HG02588 (cell line): Measurements from ENCODE around the gene GNG4.
"Not testable (repeated sequence)": the region's sequence is repeated elsewhere in the genome, so short reads cannot be mapped to it uniquely, and the experiment has no call there.

ENCODE experiments used
- ATAC-seq: cut with Tn5 transposase; IDR thresholded peaks from one replicate; pipeline ENCODE4 v1.9.1; 2021; ENCODE audit warnings: mild to moderate bottlenecking, moderate library complexity; ENCODE audit not compliant: unreplicated experiment

The GNG4 gene

DNA sequence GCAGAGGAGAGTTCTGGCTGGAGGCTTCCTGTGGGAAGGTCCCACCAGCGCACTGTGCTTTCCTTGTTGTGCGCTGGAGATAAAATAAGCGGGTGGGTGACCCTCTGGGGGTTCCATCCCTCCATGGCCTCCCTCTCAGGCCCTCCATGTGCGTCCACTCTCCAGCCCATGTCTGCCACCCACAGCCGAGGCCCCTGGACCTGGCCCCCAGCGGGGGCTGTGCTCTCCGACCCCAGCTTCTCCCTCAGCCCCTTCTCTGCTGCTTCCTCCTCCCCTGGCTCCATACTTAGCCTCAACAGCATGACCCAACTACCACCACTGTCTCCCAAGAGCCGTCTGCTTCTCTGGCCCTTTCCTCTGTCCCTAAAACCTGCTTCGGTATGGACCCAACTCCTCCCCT, 61.4 kb downstream of the GNG4 start:
- ATAC-seq, result no peak

DNA sequence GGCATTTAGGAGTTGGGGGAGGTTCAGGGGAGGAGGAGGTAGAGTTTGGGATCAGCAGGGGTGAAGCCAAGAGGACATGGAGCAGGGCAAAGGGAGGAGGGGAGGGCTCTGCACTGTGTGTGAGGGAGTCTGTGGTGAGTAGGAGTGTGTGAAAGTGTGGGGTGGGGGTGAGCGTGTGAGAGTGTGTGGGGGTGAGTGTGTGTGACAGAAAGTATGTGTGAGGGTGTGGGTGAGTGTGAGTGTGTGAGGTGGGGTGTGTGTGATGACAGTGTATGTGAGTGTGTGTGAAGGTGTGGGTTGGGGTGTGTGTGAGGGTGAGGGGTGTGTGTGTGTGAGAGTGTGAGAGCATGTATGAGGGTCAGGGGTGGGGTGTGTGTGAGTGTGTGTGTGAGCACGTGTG, 62.6 kb downstream of the GNG4 start:
- ATAC-seq, result no peak

DNA sequence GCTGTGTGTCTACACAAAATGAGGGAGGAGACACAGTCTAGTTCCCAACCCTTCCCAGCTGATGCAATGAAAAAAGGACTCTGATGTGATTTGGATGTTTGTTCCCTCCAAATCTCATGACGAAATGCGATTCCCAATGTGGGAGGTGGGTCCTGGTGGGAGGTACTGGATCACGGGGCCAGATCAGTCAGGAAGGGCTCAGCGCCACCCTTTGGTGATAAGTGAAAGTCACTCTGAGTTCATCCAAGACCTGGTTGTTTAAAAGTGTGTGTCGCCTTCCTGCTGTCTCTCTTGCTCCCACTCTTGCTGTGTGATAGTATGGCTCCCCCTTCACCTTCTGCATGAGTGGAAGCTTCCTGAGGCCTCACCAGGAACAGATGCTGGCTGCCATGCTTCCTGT, 63.2 kb downstream of the GNG4 start:
- no peak for ATAC-seq

DNA sequence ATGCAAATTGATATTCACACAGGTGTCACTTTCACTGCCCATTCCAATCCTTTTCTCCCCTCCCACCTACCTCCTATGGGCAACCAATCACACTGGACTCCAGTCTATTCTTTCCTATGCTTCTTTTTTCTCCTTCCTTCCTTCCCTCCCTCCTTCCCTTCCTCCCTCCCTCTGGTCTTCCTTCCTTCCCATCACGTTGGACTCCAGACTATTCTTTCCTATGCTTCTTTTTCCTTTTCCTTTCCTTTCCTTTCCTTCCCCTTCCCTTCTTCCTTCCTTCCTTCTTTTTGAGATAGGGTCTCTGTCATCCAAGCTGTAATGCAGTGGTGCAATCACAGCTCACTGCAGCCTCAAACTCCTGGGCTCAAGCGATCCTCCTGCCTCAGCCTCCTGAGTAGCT, 64.6 kb downstream of the GNG4 start:
- no peak for ATAC-seq

DNA sequence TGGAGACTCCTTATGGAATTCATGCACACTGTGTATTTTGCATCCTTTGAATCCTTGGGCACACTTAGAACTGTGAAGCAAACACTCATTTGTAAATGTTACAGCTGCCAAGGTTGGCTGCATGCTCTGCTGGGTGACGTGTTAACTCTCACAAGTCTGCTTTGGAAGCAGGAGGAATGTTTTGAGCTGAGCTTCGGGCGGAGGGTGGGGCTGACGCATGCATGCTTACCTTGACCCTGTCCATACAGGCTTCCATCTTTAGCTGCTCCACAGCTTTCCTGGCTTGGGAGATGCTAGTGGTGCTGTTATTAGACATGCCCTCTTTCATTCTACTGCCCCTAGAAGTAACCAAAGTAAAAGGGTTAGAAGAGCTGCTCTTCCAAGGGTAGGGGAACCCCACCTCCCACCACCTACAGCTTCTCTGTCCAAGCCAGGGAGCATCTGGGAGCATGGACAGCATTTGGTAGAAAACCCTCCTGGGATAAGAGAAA, 66.0 kb downstream of the GNG4 start:
- ATAC-seq, result no peak

DNA sequence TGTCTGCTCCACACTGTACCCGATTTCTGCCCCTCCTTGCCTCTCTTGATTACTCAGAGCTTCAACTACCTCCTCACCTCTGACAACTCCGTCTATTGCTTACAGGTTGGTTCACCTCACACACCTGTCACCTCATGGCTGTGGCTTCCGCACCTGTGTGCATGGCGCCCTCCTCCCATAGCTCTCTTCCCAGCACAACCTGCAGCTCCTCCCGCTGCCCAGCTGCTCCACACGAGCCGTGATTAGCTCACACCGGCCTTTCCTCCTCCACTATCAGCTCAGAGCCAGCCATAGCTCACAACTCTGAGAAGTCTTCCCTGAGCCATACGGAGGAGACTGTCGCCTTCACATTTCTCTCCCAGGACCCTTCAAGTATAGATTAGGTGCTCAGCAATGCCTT, 67.5 kb downstream of the GNG4 start:
- ATAC-seq, result no peak

DNA sequence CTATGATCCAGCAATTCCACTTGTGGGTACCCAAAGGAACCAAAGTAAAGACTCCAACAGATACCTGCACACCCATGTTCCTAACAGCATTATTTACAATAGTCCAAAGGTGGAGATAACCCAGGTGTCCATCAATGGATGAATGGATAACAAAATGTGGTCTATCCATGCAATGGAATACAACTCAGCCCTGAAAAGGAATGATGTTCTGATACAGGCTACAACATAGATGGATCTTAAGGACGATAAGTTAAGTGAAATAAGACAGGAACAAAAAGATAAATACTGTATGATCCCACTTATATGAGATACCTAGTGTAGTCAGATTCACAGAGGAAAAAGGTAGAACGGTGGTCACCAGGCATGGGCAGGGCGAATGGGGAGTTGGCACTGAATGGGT, 69.7 kb downstream of the GNG4 start:
- no peak for ATAC-seq

DNA sequence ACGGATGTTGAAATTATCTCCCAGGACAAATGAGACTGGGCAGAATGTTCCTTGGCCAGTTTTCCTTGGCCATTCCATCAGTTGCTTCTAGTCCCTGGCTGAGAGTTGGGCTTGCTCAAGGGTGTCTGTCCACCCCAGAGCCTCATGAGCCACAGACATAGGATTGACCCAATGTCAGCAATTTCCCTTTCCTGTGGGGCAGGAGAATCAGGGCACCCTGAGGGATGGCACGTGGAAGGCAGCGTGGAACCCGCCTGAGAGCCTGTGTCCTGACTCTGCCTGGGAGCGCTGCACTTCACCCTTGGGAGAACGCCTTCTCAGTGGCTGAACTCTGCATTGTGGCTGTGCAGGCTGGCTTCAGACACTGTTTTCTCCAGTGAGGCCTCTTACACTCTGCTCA, 74.0 kb downstream of the GNG4 start:
- ATAC-seq, result no peak

DNA sequence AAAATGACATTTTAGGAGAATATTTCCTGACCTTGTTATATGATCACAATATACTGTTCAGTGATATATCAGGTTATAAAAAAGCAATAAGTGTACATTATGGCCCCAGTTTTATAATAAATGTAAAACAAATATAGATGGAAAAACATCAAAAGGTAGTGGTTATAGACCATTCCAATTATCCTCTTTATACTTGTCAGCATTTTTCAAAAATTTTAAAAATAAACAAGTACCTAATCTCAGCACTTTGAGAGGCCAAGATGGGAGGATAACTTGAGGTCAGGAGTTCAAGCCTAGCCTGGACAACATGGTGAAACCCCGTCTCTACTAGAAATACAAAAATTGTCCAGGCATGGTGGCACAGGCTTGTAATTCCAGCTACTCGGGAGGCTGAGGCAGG, 75.7 kb downstream of the GNG4 start:
- ATAC-seq, result no peak

DNA sequence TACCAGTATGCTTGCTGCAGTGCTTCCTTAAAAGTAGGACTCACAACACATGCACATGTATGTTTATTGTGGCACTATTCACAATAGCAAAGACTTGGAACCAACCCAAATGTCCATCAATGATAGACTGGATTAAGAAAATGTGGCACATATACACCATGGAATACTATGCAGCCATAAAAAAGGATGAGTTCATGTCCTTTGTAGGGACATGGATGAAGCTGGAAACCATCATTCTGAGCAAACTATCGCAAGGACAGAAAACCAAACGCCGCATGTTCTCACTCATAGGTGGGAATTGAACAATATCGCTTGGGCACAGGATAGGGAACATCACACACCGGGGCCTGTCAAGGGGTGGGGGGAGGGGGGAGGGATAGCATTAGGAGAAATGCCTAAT, 76.6 kb downstream of the GNG4 start:
- not testable (repeated sequence) for ATAC-seq

DNA sequence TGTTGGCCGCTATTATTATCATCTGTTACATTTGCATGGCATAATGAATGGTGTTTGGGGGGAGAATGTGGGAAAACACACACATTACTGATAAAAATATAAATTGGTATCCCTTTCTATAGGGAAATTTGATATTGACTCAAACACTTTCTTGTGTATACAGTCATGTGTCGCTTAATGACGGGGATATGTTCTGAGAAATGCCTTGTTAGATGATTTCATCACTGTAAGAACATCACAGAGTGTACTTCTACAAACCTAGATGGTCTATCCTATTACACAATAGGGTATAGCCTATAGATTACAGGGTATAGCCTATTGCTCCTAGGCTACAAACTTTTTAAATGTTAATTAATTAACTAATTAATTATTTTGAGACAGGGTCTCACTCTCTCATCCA, 78.1 kb downstream of the GNG4 start:
- no peak for ATAC-seq

DNA sequence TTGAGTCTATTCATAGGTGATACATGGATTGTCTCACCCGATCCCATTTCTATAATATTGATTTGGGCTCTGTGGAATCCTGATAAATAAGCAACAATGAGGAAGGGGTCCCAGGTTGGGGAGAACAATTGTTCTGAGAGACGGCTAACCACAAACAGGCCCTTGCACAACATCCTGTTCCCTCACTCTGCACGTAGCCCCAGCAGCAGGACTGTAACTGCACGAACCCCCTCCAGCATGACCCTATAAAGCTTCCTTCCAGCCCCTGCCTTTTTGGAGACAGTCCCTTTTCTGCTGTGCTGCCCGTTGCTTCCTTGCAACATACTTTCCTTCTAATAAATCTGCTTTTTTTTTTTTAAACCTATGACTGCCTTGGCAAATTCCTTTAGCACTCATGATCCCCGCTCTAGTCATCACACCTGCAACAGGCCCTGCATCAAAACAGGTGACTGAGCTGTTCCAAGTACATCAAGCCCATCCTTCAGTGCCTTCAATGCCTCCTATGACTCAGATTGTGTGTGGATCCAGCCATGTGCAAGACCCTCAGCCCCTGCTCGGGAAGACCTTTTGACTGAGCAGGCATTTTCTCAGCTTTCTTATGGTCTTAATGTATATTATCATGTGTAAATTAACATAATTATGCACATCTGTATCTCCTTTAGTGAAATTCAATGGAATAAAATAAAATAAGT, 81.6 kb downstream of the GNG4 start:
- no peak for ATAC-seq

DNA sequence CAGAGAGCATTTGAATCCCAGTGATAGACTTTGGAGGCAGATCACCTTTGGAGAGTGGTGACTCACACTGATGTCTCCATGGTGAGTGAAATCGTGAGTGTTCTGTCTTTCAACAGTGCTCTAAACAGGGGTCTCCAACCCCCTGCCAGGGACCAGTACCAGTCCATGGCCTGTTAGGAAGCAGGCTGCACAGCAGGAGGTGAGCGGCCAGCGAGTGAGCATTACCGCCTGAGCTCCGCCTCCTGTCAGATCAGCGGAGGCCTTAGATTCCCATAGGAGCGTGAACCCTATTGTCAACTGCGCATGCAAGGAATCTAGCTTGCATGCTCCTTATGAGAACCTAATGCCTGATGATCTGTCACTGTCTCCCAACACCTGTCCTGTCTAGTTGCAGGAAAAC, 83.5 kb downstream of the GNG4 start:
- ATAC-seq, result no peak

DNA sequence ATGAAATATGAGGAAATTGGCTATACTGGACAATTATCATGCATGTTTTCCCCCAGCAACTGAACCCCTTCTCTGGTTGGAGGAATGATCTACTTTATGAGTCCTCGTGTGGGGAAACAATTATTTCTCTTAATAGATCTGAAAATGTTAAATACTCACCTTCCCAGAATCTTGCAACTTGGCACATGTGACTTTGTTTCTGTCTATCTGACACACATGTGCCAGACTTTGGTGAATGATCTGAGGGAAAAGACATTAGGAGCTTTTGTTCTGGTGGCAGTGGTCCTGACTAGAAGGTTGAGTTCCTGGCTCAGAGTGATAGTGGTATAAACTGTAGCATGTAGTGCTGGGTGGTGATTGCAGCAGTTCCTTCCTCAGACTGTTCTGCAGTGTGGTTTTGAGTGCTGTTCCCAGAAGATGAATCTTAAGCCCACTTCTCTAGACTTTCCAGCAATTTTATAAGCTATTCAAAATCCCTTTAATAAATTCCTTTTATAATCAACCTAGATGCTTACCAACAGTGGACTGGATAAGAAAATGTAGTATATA, 86.0 kb downstream of the GNG4 start:
- no peak for ATAC-seq

DNA sequence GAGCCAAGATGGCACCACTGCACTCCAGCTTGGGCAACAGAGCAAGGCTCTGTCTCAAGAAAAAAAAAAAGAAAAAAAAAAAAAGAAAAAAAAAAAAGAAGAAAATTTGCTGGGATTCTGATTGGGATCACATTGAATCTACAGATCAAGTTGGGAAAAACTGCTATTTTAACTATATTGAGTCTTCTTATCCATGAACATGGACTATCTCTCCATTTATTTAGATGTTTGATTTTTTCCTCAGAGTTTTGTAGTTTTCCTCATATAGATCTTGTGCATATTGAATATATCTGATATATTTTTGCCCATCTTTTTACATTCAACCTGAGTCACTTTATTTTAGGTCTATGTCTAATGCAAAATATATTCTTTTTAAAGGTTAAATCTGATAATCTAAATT, 87.0 kb downstream of the GNG4 start:
- no peak for ATAC-seq

DNA sequence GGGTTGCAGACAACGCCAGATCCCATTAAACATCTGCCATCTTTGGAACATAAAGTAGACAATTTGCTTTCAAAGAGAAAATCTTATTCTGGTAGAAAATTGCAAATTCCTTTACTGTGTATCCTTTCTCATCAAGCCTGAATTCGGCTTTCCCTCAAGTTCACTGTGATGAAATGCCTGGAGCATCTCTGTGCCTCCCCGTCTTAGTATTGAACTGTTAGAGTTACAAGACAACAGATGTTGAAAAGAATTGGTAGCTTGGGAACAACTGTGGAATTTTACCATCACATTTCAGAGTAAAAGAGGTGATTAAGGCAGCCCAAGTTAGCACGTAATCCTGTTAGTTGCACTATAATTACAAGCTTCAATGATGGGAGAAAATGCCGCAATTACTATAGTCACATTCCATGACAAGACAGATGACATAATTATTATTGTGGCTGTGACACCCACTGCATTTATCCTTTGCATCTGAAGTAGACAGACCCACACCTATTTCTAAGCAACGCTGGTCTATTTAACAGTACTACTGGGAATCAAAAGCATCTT, 90.9 kb downstream of the GNG4 start:
- no peak for ATAC-seq

DNA sequence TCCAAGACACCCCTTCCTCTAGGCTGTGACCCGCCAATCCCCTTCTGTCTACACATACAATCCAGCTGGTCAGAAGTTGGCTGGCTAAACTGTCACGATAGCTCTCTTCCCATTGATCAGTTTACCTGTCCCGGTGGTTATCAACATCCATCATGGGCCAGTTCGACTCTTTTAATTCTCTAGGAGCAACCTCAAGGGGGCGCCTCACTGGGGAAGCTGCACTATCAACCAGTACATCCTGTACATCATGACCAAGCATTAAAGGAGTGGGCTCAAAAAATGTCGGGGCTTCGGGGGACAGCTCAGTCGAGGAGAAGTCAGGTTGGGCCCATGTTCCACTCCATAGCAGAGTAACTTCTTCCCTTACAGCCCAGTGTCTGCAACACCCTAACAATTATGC, 92.1 kb downstream of the GNG4 start:
- no peak for ATAC-seq

DNA sequence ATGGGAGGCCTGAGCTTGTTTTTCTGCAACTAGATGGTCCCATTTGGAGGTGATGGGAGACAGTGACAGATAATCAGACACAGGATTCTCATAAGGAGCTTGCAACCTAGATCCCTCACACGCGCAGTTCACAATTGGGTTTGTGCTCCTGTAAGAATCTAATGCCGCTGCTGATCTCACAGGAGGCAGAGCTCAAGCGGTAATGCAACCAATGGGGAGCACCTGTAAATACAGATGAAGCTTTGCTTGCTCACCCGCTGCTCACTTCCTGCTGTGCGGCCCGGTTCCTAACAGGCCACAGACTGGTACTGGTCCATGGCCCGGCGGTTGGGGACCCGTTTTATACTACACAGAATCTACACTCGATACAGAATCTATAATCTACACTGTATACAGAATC, 92.8 kb downstream of the GNG4 start:
- ATAC-seq, result no peak

DNA sequence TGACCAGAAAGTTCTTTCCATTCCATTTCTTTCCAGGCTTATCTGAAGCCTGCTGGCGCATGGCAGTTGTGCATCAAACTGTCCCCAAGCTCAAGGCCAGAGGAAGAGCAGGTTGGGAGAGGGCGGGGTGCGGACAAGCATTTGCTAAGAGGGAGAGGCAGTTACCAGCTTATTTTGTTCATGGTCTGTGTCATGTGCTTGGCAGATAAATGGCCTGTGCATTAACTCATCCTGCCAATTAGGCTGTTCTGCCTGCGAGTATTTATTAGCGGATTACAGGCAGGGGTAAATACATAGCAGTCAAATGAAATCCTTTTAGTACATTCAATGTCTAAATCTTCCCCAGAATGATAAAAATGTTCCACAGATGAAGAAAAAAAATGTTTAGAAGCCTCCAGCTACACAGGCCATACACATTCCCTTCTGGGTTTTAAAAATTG, 96.5 kb downstream of the GNG4 start:
- ATAC-seq, result no peak

DNA sequence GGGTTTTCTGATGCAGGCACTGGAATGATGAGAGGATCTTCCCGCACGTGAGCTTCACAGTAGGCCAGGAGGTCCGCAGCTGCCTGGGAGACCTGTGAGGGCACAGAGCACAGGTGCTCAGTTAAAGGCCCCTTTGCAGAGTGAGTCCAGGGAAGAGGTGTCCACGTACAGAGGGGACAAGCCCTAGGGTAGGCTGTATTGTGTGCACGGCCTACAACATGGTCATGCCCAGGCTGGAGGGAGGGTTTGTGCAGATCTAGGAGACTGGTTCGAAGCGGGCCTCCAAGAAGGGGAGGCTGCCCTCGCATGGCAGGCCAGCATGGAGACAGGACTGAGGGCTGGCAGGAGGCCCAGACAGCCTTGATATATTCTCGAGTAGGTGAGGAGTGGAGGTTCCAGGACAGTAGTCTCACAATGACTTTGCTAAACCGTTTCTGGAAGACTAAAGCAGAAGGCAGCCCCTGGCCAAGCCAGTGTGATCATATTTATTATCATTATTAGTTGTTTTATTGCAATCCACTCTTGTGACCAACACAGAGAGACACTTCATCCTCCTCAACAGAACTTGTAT, 97.4 kb downstream of the GNG4 start:
- no peak for ATAC-seq

DNA sequence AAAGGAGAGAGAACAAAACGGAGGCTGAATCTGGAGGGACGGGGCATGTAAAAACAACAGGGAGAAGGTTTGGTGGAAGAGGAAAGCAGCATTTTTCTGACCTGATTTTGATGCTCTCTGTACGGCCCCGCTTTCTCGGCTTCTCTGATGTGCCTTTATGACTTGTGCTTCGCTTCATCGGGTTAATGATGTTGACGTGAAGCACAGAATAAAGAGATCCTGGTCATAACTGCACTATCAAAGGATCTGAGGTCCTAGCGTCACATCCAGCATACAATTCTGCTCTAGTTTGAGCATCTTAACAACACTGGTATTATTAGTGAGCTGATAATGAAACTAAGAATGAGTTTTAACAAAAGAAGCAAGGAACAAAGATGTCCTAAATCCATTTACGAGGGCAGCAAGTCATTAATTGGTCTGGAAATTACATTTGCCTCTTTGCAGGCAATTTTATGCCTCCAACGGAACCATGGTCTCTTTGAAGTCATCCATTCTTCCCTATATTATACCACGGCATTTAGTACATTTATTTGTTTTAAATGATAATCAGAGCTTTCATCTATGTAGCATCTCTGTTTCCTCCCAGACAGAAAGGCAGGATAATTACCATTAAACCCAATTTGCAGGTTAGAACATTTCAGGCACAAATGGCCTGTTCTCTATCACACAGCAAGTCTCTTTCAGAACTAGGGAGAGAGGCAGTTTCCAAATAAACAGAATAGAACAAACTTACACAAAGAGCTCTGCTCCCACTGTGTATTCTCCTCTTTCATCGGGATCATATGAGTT, 100.0 kb downstream of the GNG4 start:
- no peak for ATAC-seq
